ENCODE measurements around the gene HS3ST3B1.

- no peak for TF ChIP-seq POLR2A (IDR thresholded peaks at IDR 0.05)
- no peak for TF ChIP-seq CTCF (IDR thresholded peaks at IDR 0.05)
- no peak for TF ChIP-seq EP300 (IDR thresholded peaks at IDR 0.05; ENCODE audit: low read depth)
- no peak for TF ChIP-seq POLR2AphosphoS5 (IDR thresholded peaks at IDR 0.05)
These were observed 97.9 kb downstream of the HS3ST3B1 start for GRCh38 chr17:14398766-14399165.

All from transverse colon (tissue), 4 donors.